ENCODE data around the gene ZNF335.
"Not testable (repeated sequence)": the region's sequence is repeated elsewhere in the genome, so short reads cannot be mapped to it uniquely, and the experiment has no call there.

ZNF335 gene

DNA sequence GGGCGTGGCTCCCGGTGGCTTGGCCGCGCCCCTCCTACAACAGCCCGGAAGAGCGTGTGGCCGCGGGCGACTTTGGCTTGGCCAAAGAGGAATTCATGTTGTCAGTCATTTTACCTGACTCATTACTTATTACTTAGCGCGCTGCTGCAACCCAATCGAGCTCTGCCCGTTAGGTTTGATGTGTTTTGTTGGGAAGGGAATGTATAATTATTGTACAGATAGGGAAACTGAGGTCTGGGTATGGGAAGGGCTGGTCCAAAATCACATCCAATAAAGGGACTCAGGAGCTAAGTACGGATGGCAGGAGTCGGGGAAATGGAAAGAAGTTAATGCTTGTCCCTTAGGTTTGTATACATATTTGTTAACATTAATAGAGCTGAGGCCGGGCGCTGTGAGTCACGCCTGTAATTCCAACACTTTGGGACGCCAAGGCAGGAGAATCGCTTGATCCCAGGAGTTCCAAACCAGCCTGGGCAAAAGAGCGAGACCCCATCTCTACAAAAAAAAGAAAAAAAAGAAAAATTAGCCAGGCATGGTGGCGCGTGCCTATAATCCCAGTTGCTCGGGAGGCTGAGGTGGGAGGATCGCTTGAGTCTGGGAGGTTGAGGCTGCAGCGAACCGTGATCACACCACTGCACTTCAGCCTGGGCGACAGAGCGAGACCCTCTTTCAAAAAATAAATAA lies 639 bp upstream of the ZNF335 start:
- DNase-seq, result no peak

DNA sequence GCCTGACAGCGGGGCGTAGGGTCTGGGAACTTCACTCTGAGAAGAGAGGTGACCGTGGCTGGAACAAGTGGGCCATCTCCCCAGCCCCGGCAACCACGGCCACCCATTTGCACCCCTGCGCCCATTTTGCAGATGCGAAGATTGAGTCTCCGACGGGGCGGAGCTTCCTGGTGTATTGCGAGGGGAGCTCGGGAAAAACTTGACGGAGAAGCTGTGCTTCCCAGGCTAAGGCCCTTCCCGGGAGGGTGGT lies 653 bp downstream of the ZNF335 start:
- peak in 1 of 51 donors; percentile 69 for DNase-seq

DNA sequence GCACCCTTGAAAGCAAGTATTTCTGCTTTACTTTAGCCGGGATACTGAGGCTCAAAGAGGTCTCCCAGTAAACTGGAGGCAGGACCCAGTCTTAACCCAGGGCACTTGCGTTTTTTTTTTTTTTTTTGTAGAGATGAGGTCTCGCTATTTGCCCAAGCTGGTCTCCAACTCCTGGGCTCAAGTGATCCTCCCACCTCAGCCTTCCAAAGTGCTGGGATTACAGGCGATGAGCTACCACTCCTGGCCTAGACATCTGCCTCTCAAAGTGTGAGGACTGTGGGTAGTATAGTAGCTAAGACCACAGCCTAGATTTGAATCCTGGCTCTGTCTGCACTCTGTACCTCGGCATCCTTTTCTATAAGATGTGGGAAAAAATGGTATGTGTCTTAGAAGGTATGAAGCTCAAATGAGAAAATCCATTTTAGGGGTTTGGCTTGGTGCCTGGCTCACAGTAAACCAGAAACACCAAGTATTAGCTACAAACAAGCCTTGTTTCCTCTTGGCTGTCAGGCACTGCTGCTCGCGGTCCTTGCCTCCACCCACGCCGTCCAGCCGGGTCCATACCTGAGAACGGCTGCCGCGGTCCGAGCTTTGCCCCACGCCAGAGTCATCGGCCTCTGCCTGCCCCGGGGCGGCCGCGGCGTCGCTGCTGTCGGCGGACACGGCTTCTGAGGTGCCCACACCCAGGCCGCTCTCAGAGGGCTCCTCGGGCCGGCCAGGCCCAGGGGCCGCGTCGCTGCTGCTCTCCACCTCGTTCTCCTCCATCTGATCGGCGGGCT lies 1.2 kb downstream of the ZNF335 start:
- peak in 7 of 51 donors; percentile 15 to 55 (median 30) for DNase-seq

DNA sequence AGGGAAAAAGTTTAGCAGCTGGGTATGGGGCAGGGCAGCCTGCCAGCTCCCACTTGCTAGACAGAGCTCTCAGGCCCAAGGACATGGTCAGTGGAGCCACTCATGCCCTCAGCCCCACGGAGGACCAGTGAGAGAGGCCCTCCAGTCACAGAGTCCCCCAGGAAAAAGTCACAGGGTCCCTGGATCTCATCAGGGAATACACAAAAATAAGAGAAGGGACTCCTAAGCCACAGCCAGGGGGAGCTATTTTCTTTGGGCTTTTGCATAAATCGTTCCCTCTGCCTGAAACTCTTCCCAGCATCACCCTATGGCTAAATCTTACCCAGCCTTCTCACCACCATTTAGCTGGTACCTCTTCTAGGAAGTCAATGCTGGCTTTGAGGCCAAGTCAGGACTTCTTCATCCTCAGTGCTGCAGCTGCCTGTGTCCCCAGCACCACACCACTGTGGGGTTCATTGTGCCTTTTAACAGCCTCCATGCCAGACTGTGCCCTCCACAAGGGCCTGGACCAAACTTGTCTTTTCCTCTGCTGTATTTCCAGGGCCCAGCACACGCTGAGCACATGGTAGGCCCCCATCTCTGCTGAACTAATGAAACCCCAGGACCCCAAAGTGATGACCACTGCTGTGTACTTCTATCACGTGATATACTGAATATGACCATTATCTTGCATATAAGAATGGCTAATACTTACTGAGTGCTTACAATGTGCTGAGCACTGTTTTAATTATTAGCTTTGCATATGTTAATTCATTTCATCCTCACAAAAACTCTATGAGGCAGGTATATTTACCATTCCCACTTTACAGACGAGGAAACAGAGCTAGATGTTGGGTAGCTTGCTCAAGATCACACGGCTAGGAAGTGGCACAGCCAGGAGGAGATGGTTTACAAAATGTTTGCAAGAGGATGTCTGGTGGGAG lies 2.0 kb downstream of the ZNF335 start:
- DNase-seq, result peak in 5 of 51 donors; percentile 7 to 58 (median 19)

DNA sequence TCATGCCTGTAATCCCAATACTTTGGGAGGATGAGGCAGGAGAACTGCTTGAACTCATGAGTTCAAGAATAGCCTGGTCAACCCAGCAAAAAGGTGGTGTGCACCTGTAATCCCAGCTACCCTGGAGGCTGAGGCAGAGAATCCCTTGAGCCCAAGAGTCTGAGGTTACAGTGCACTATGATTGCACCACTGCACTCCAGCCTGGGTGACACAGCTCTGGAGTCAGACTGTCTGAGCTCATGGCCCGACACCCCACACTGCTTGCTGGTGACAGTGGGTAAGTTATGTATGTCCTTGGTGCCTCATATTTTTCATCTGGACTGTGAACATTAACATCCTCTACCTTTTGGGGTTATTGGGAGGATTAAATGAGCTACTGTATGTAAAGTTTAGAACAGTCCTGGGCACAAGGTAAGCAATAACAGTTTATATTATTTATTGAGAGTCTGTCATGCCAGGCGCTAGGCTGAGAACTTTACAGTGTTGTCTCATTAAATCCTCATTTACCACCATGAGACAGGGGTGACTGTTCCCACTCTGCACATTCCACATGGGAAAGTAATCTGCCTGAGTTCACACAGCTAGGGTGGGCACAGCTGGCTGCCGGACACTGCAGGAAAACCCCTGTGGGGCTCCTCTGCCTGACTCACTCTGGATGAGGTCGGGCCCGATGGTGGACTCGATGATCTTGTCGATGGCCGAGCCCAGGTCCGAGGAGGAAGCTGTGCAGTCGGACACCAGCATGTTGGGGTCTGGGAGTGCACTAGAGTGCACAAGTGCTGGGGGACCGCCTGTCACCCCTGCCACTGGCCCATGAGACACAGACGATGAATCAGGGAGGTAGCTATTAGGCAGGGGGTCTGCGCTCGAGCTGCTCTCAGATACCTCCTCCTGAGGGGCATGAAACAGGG lies 2.9 kb downstream of the ZNF335 start:
- no peak for DNase-seq

DNA sequence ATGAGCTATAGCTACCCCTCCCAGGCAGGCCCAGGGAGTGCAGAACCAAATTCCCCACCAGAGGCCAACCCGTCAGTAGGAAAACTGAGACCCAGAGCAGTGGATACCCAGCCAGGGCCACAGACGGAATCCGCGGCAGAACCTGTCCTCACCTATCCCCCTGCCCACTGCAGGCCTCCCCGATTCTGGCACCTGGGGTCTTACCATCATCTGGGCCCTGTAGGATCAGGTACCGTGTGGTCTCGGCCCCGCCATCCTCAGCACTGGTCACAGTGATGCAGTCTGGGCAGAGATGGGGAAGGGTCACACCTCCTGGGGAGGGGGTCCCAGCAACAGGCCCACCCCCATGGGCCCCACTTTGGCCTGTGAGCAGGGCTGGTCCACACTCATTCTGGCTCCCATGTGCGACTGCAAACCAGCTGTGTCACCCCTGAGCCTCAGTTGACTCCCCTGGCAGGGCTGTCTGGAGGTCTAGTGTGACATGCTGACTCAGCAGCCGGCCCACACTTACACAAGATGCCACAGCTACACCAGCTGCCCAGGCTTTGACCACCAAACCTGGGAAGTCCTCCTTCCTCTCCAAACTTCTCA lies 3.8 kb downstream of the ZNF335 start:
- no peak for DNase-seq

DNA sequence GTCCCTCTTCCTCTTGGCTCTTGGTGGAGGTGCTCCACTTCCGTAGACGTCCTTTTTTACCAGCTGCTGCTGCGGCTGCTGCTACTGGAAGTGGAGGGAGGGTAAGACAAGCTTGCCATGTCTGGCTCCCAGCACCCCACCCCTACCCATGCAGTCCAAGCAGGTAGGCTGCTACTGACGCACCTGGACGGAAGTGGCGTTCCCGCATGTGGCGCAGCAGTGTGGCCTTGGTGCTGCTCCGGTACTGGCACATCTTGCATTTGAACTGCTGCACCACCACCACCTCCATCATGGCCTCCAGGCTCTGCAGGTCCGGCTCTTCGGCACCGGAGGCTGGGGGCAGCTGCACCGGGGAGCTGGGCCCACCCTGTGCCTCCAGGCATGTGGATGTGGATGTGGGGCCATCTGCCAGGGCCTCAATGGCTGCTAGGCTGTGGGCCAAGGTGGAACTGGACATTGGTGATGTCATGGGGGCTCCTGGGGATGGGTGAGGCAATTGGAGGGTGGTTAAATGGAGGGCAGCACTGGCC lies 4.4 kb downstream of the ZNF335 start:
- DNase-seq, result no peak

DNA sequence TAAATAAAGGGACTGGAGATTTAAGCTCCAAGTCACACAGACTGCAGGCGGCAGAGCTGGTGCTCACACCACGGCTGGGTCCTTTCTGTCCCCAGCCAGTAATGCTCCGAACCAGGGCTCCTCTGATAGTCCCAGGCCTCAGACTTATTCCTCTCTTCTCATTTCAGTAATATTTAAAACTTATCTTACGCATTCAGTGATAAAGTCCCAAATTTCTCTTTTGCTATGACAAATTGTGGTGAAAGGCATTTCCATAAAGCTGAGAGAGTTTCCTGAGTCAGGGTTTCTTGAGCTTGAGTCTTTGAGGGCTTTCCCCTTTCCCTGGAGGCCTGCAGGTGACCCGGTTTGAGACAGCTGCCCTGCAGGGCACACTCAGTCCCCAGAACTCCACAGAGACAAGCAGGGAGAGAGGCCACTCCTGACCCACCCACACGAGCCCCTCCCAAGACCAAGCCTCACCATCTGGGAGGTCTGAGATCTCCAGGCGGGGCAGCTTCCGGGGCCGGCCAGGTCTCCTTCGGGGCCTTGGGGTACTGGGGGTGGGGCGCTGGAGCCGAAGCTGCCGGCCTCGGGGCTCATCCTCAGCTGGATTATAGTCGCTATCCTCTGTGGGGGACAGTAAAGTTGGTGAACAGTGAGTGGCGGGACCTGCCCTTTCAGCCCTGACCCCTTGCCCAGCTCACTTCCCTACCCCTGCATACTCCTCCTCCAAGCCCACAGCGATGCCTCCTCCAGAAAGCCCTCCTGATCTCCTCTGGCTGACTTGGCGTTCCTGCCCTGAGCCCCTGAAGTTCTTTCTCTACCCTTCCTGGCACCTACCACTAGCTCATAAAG lies 6.6 kb downstream of the ZNF335 start:
- DNase-seq, result no peak

DNA sequence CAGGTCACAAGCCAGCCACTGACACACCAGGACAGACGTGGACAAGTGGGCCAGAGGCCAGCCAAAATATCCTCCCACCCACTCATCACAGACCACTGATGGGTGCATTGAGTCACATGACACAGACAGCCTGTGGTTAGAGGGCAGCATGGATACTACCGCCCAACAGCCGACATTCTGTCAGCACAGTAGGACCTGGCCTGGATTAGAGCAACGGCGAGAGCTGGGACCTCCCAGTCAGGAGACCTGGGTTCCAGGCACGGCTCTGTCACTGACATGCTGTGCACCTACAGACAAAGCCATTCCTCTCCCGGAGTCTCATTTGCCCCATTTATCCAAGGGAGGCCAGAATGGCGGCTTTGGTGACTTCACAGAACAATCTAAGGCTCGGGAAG lies 8.0 kb downstream of the ZNF335 start:
- DNase-seq, result no peak

DNA sequence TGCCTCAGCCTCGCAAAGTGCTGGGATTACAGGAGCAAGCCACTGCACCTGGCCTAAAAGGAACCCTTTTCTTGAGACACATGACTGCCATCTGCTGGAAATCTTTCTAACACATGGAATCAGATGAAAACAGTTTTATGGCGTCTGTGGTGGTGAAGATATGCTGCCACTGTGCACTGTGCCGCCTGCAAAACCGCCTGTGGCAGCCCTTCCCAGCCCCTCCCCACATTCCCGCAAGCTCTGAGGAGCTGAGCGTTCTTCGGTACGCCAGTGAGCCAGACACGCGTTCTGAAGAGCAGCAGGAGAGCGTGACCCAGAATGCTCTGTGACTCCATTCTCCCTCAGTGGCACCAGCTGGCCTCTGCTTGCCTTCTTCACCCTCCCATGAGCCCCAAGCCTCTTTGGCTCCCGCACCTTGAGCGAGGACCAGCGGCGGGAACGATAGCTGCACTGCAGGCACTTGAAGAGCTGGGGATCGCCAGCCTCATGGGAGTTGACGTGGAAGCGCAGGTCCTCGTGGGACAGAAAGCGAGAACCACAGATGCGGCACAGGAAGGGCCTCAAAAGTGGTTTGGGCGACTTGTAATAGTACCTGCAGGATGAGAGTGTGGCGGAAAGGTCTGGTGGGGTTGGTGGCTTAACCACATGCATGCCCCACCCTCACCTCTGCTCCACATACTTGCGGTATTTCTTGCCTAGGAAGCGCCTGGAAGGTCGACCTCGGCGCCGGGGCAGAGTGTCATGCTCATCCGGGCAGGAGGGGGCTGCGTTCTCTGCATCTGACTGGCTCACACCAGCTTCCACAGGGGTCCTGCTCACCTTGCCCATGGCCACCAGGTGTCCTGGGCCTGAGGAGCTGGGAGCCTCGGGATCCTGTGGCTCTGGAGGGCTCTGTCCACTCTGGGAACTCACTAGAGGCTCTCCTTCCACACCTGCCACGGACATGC lies 8.7 kb downstream of the ZNF335 start:
- peak in 1 of 51 donors; percentile 23 for DNase-seq

DNA sequence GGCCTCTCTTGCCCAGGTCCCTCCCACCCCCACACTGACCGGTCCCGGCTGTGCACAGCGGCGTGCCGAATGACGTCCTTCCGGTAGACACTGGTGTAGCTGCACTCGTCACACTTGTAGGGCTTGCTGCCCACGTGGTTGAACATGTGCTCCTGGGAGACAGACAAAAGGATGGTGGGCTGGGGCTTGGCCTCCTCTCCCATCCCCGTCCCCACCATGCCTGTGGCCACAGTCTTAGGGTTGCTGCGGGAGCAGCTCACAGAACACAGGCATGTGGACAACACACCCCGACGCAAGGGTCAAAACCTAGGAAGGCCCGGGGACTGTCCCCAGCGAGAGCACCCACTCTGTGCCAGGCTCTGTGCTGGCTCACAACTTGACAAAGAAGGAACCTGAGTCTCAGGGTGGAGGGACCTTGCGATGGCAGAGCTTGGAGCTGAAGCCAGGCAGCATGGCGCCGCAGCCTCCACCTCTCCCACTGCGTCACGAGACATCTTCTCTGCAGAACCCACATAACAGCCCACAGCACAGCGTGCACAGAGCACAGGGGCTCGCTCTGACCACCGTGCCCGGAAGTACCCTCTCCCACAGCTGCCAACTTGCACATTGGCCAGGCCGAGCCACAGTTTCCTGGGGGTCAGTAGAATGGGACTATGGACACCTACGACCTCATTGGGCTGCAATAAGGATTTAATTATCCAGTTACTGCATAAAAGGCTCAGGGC lies 9.8 kb downstream of the ZNF335 start:
- DNase-seq, result no peak

DNA sequence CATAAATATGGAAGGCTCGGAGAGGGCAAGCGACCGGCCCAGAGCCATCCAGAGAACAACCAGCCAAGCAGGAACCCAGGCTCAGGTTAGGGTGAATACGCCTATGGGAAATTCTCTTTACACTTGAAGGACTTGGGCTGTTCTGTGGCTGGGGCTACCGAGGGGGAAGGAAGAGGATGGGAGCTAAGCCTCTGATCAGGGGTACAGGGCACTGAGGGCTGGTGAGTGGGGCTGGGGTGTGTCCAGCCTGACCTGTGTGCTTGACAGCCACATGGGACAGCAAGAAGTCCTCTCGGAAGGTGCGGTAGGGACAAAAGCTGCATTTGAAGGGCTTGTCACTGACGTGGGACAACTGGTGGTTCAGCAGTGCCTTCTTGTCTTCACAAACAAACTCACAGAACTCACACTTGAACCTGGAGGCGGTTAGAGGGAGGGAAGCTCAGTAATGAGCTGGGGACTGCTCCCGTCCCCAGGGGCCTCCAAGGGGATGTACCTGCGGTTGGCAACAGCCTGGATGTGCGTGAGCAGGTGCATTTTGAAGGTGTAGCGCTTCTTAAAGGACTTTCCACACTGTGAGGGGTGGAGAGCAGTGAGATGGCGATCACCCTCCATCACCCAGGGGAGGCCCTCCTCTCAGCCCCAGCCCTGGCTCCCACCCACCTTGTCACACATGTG lies 11.9 kb downstream of the ZNF335 start:
- DNase-seq, result no peak

DNA sequence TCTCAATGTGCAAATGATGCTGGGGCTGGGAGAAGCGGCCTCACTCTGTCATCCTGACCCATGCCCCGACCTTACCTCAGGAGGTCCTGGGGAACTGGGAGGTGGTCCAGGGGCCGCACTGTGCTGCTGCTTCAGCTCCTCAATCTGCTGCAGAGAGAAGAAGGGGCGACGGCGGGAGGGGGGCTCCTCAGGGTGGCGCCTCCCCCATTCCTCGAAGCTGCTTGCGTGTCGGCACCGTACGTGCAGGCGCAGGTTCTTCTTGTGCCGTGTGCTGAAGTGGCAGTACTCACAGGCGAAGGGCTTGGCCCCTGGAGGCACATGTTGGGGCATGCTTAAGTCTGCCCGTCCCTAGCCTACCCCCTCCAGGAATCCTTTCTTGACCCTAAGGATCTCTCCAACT lies 12.9 kb downstream of the ZNF335 start:
- DNase-seq, result no peak

DNA sequence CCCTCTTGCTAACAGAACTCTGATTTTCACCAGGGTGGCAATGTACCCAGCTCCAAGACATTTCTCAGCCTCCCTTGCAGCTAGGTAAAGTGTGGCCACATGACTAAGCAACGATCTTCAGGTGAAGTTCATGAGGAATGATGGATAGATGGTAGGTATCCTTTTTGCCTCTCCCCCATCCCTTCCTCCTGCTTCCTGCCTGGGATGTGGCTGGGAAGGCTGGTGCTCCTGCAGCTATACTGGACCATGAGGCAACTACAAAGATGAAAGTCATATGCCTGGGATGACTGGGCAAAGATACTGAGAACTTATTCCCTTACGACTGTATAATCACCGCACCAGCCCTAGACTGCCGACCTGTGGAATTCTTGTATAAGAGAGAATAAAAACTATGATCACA lies 13.4 kb downstream of the ZNF335 start:
- no peak for DNase-seq

DNA sequence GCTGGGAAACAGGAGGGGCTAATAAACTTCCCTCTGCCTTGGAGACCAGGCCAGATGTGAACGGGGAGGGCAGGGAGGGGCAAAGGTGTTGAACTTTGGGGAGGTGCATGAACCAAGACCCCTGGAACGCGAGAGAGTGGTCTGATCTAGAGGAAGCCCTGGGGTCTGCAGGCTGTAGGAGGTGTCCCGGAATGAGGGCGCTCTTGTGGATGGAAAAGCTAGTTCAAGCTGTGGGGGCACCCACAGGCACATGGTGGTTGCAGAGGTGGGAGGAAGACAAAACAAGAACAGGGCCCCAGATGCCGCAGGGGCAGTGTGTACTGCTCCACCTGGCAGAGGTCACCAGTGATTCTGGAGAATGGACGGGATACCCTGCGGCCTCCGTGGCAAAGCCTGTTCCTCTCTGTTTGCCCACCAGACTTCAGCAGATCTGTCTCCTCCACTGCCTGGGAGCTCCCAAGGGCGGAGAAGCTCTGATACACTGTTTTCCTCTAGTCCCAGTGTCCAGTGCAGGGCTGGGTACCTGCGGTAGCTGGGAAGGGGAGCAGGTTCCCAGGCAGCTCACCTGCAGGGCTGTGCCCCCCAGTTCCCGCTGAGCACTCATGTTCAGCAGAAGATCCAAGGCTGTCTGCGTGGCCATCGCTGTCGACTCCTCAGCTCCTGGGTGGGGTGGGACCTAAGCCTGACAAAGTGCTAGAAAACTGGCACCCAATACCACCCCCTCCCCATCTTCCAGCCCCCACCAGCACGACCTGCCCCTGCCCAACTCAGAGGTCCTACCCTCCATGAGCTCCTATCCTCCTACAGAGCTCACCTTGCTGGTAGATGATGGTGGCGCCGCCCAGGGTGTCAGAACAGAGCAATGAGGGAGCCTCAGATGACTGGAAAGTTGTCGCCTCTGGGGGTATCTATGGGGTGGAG lies 14.7 kb downstream of the ZNF335 start:
- DNase-seq, result no peak

DNA sequence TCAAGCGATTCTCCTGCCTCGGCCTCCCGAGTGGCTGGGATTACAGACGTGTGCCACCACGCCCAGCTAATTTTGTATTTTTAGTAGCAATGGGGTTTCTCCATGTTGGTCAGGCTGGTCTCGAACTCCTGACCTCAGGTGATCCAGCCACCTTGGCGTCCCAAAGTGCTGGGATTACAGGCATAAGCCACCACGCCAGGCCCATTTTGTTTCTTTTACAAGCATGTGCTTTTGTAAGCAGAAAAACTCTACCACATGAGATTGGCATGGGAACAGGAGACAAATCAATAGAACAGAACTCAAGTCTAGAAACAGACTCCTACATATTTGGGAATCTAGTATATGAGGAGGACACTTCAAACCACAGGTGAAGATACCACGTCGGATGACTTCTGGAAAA lies 15.7 kb downstream of the ZNF335 start:
- DNase-seq, result not testable (repeated sequence)

Measured in hypothalamus (tissue), 51 donors.